HepG2 (cell line): ENCODE data around the gene PLPPR3. TPM values are rescaled to one million over a fixed set of nuclear protein-coding genes. Genes with fewer than 3 reads are reported as not detected.

ENCODE experiments used
- CBX5 ChIP-seq: sonication (generic); formaldehyde crosslinking; IDR thresholded peaks from 2 replicates; pipeline ENCODE4 v1.4.0; 2020; ENCODE audit warnings: missing genetic modification reagents, borderline replicate concordance
- CHCHD3 ChIP-seq: sonication (generic); formaldehyde crosslinking; IDR thresholded peaks from 2 replicates; pipeline ENCODE4 v1.8.0; 2022; ENCODE audit warnings: mild to moderate bottlenecking, missing genetic modification reagents, moderate library complexity
- FOXJ3 ChIP-seq: sonication (generic); formaldehyde crosslinking; IDR thresholded peaks from 2 replicates; pipeline ENCODE4 v1.4.0; 2020; ENCODE audit warnings: missing genetic modification reagents, mild to moderate bottlenecking, borderline replicate concordance
- HDAC2 ChIP-seq: sonication (generic); formaldehyde crosslinking; IDR thresholded peaks from 2 replicates; pipeline ENCODE4 v1.4.0; 2020; ENCODE audit warnings: missing genetic modification reagents
- PAXIP1 ChIP-seq: sonication (generic); formaldehyde crosslinking; conservative IDR thresholded peaks from 2 replicates; pipeline ENCODE4 v1.4.0; 2020; ENCODE audit warnings: mild to moderate bottlenecking, missing genetic modification reagents, moderate library complexity
- TCF7L2 ChIP-seq: IDR thresholded peaks from 2 replicates; pipeline ENCODE4 v1.6.1; 2011; ENCODE audit warnings: mild to moderate bottlenecking, low read depth, low read length, moderate library complexity
- TIGD3 ChIP-seq: sonication (generic); formaldehyde crosslinking; IDR thresholded peaks from 2 replicates; pipeline ENCODE4 v1.5.1; 2020; ENCODE audit warnings: mild to moderate bottlenecking, missing genetic modification reagents, borderline replicate concordance
- ZHX1 ChIP-seq: sonication (generic); formaldehyde crosslinking; IDR thresholded peaks from 2 replicates; pipeline ENCODE4 v1.8.1; 2022; ENCODE audit warnings: low read depth, mild to moderate bottlenecking, missing genetic modification reagents
- ZNF260 ChIP-seq: sonication (generic); formaldehyde crosslinking; IDR thresholded peaks from 2 replicates; pipeline ENCODE4 v1.4.0; 2020; ENCODE audit warnings: missing genetic modification reagents, low read depth, mild to moderate bottlenecking, borderline replicate concordance
- ZNF367 ChIP-seq: sonication (generic); formaldehyde crosslinking; IDR thresholded peaks from 2 replicates; pipeline ENCODE4 v1.4.0; 2020; ENCODE audit warnings: missing genetic modification reagents, borderline replicate concordance
- ZNF503 ChIP-seq: sonication (generic); formaldehyde crosslinking; IDR thresholded peaks from 2 replicates; pipeline ENCODE4 v1.4.0; 2020; ENCODE audit warnings: missing genetic modification reagents
- ZNF747 ChIP-seq: sonication (generic); formaldehyde crosslinking; IDR thresholded peaks from 2 replicates; pipeline ENCODE4 v1.8.1; 2023; ENCODE audit warnings: missing genetic modification reagents, mild to moderate bottlenecking, borderline replicate concordance
- ZNF816 ChIP-seq: sonication (generic); formaldehyde crosslinking; IDR thresholded peaks from 2 replicates; pipeline ENCODE4 v1.8.0; 2022; ENCODE audit warnings: missing genetic modification reagents, mild to moderate bottlenecking, borderline replicate concordance
- ZSCAN9 ChIP-seq: IDR thresholded peaks from 2 replicates; pipeline ENCODE4 v1.6.1; 2016; ENCODE audit warnings: borderline replicate concordance
- polyA plus RNA-seq, 8 experiments: library from polyadenylated mRNA; depleted of rRNA in 3 of 8; stranded (reverse) in 7 of 8; unstranded in 1 of 8; fragments of >200 nt; fragmentation: Illumina TruSeq in 4 of 8; extraction: Trizol in 4 of 8; gene quantifications; 2 replicates each; pipeline versions ENCODE4 v1.2.1 to v1.2.3, GENCODE V29; 2011 to 2016; ENCODE audit warnings: low read depth in 4 of 8, missing spikeins in 1 of 8, mixed read lengths in 1 of 8; ENCODE audit not compliant: insufficient read depth in 1 of 8
- total RNA-seq, 5 experiments: library from RNA; depleted of rRNA; stranded (reverse); fragments of >200 nt; fragmentation: Illumina TruSeq; extraction: Trizol; gene quantifications; 2 replicates each; pipeline ENCODE4 v1.2.3, GENCODE V29; 2016; ENCODE audit warnings: low read depth in 1 of 5
- TF ChIP-seq, protein P1 (sequence below): IDR thresholded peaks from 2 replicates; pipeline ENCODE4 v1.6.1; 2012; ENCODE audit warnings: low read length, improper control_type of control experiment

Gene PLPPR3
- total and polyA plus RNA-seq, 2 of the 13 experiments (the other 11 are each of a cell fraction or from before 2014, with no cell fraction given), result 0.07 to 0.16 TPM

GRCh38 chr19:778910-779653 is 42.7 kb downstream of the PLPPR3 start (continued):
- TF ChIP-seq TIGD3 (CRISPR knock-in tag), result no peak
- no peak for TF ChIP-seq ZNF816 (CRISPR knock-in tag)
- no peak for TF ChIP-seq ZNF260
- TF ChIP-seq, protein P1, sequence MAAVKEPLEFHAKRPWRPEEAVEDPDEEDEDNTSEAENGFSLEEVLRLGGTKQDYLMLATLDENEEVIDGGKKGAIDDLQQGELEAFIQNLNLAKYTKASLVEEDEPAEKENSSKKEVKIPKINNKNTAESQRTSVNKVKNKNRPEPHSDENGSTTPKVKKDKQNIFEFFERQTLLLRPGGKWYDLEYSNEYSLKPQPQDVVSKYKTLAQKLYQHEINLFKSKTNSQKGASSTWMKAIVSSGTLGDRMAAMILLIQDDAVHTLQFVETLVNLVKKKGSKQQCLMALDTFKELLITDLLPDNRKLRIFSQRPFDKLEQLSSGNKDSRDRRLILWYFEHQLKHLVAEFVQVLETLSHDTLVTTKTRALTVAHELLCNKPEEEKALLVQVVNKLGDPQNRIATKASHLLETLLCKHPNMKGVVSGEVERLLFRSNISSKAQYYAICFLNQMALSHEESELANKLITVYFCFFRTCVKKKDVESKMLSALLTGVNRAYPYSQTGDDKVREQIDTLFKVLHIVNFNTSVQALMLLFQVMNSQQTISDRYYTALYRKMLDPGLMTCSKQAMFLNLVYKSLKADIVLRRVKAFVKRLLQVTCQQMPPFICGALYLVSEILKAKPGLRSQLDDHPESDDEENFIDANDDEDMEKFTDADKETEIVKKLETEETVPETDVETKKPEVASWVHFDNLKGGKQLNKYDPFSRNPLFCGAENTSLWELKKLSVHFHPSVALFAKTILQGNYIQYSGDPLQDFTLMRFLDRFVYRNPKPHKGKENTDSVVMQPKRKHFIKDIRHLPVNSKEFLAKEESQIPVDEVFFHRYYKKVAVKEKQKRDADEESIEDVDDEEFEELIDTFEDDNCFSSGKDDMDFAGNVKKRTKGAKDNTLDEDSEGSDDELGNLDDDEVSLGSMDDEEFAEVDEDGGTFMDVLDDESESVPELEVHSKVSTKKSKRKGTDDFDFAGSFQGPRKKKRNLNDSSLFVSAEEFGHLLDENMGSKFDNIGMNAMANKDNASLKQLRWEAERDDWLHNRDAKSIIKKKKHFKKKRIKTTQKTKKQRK, result no peak
- peak; percentile 96 for TF ChIP-seq ZSCAN9 (CRISPR knock-in tag)
- TF ChIP-seq ZNF503 (CRISPR knock-in tag), result 0 out of 2 replicates have a peak, but pooled peaks have one; percentile 19
- TF ChIP-seq HDAC2 (CRISPR knock-in tag), result peak; percentile 80; the same call in 1 of the 2 replicates
- TF ChIP-seq CBX5 (CRISPR knock-in tag), result peak; percentile 60; the same call in 1 of the 2 replicates
- peak; percentile 55 for TF ChIP-seq PAXIP1 (CRISPR knock-in tag)
- TF ChIP-seq TCF7L2, result no peak
- TF ChIP-seq ZHX1 (CRISPR knock-in tag), result no peak
- TF ChIP-seq ZNF367 (CRISPR knock-in tag), result no peak; the same call in 1 of the 2 replicates
- no peak for TF ChIP-seq ZNF747
- TF ChIP-seq FOXJ3 (CRISPR knock-in tag), result peak; percentile 57
- no peak for TF ChIP-seq CHCHD3 (CRISPR knock-in tag)
